HepG2 (cell line): ENCODE measurements around the gene ATP1A2. TPM values are rescaled to one million over a fixed set of nuclear protein-coding genes. Genes with fewer than 3 reads are reported as not detected.

Experiments
- ATAC-seq: fragments of 200-7000 bp; cut with Tn5 transposase; 3 replicates; pipeline ENCODE4 v1.9.1; 2020; ENCODE audit warnings: mild to moderate bottlenecking, moderate library complexity
- BruUV-seq: library from RNA; stranded (reverse); fragments of 400-500 nt; replicated peaks from 2 replicates; lab custom pipeline; 2021; lab: Mats Ljungman, UMichigan
- CTCF ChIA-PET: fragments of 300-600 bp; formaldehyde crosslinking; extraction: SDS; loops from one replicate; lab custom pipeline; 2021; ENCODE audit warnings: low total read pairs, inconsistent platforms, low intra/inter-chr PET ratio; lab: Yijun Ruan, JAX
- POLR2A ChIA-PET: fragments of 350-600 bp; sonication (Branson Sonifier 250); formaldehyde crosslinking; loops from one replicate; lab custom pipeline; 2020; ENCODE audit warnings: antibody characterized with exemption, inconsistent platforms; lab: Yijun Ruan, JAX
- DNase-seq: peaks from one replicate; pipeline ENCODE4 v3.0.0-alpha.2; 2015; ENCODE audit warnings: low spot score
- FAIRE-seq: peaks from 3 replicates; lab custom pipeline; 2011; peaks lifted over from hg19 to GRCh38; lab: Jason Lieb, UNC
- H2AFZ ChIP-seq: one replicate; pipeline ENCODE4 v1.6.1; 2011; ENCODE audit warnings: low read length, inconsistent platforms
- H3K27ac ChIP-seq: fragments of 300-600 bp; 3 replicates; pipeline ENCODE4 v1.8.0; 2011; ENCODE audit warnings: mixed run types, mild to moderate bottlenecking, mixed read lengths, low read length, inconsistent platforms; ENCODE audit not compliant: insufficient read depth; ENCODE audit errors: extremely low read length
- H3K27me3 ChIP-seq, 2 experiments: fragments of 200-600 bp in 1 of 2; 2 replicates in 1 of 2; 3 replicates in 1 of 2; pipeline versions ENCODE4 v1.6.0 to v1.8.0; 2011; ENCODE audit warnings: low read length in 2 of 2, mild to moderate bottlenecking in 2 of 2, moderate library complexity in 2 of 2, inconsistent platforms in 1 of 2; ENCODE audit not compliant: insufficient read depth in 2 of 2, control insufficient read depth in 1 of 2
- H3K36me3 ChIP-seq, 2 experiments: fragments of 200-600 bp in 1 of 2; replicated peaks in 1 of 2; 2 replicates in 1 of 2; 3 replicates in 1 of 2; pipeline versions ENCODE4 v1.5.1 to v1.8.0; 2011; ENCODE audit warnings: low read length in 2 of 2, inconsistent platforms in 1 of 2; ENCODE audit not compliant: insufficient read depth in 2 of 2, control insufficient read depth in 1 of 2
- H3K4me1 ChIP-seq: 2 replicates; pipeline ENCODE4 v1.5.1; 2012; ENCODE audit warnings: low read length, inconsistent platforms; ENCODE audit not compliant: insufficient read depth
- H3K4me2 ChIP-seq: 2 replicates; pipeline ENCODE4 v1.6.0; 2011; ENCODE audit warnings: low read depth, low read length, inconsistent platforms
- H3K4me3 ChIP-seq, 3 experiments: fragments of 200-600 bp in 1 of 3; sonication (generic), shearing (Covaris generic) in 1 of 3; replicated peaks in 1 of 3; 2 replicates each; pipeline ENCODE4 v1.5.1; 2011 to 2016; ENCODE audit warnings: low read length in 3 of 3, inconsistent platforms in 2 of 3, low read depth in 2 of 3, mild to moderate bottlenecking in 2 of 3, control low read depth in 1 of 3, mixed read lengths in 1 of 3; ENCODE audit not compliant: insufficient read depth in 1 of 3
- H3K79me2 ChIP-seq: one replicate; pipeline ENCODE4 v1.6.1; 2011; ENCODE audit warnings: low read length, inconsistent platforms; ENCODE audit not compliant: insufficient read depth
- H3K9ac ChIP-seq: 2 replicates; pipeline ENCODE4 v1.6.0; 2011; ENCODE audit warnings: mild to moderate bottlenecking, low read depth, low read length, inconsistent platforms; ENCODE audit not compliant: insufficient read depth
- H3K9me3 ChIP-seq: 2 replicates; pipeline ENCODE4 v1.5.1; 2012; ENCODE audit warnings: mild to moderate bottlenecking, low read length
- H4K20me1 ChIP-seq: 2 replicates; pipeline ENCODE4 v1.6.0; 2011; ENCODE audit warnings: inconsistent platforms, mild to moderate bottlenecking, low read length, moderate library complexity; ENCODE audit not compliant: insufficient read depth
- ADNP ChIP-seq: sonication (generic); formaldehyde crosslinking; IDR thresholded peaks from 2 replicates; pipeline ENCODE4 v1.4.0; 2020; ENCODE audit warnings: missing genetic modification reagents
- GATA4 ChIP-seq: sonication (generic); IDR thresholded peaks from 2 replicates; pipeline ENCODE4 v1.6.1; 2016; ENCODE audit warnings: antibody characterized with exemption, low read depth, borderline replicate concordance
- MXD4 ChIP-seq: IDR thresholded peaks from 2 replicates; pipeline ENCODE4 v1.6.1; 2016; ENCODE audit warnings: mild to moderate bottlenecking, missing biosample characterization, missing genetic modification reagents
- MXI1 ChIP-seq: IDR thresholded peaks from 3 replicates; pipeline ENCODE4 v1.6.1; 2012; ENCODE audit warnings: low read depth, low read length, inconsistent platforms, borderline replicate concordance
- SNRNP70 ChIP-seq: fragments of 200-400 bp; formaldehyde crosslinking; IDR thresholded peaks from 2 replicates; pipeline ENCODE4 v1.6.1; 2017; ENCODE audit warnings: mild to moderate bottlenecking, low read depth, low read length, moderate library complexity
- SRSF9 ChIP-seq: fragments of 200-400 bp; formaldehyde crosslinking; IDR thresholded peaks from 2 replicates; pipeline ENCODE4 v1.6.1; 2018; ENCODE audit warnings: borderline replicate concordance, mild to moderate bottlenecking, low read depth, low read length; ENCODE audit not compliant: insufficient read depth, poor library complexity, severe bottlenecking
- ZBTB20 ChIP-seq: sonication (generic); formaldehyde crosslinking; IDR thresholded peaks from 2 replicates; pipeline ENCODE4 v1.8.1; 2023; ENCODE audit warnings: missing genetic modification reagents, low read depth, mild to moderate bottlenecking, borderline replicate concordance
- ZNF460 ChIP-seq: sonication (generic); formaldehyde crosslinking; IDR thresholded peaks from 2 replicates; pipeline ENCODE4 v1.5.1; 2020; ENCODE audit warnings: missing genetic modification reagents, mild to moderate bottlenecking, borderline replicate concordance
- ZNF589 ChIP-seq: sonication (generic); formaldehyde crosslinking; conservative IDR thresholded peaks from 2 replicates; pipeline ENCODE4 v1.8.0; 2022; ENCODE audit warnings: mild to moderate bottlenecking, moderate library complexity, missing genetic modification reagents
- ZNF629 ChIP-seq: sonication (generic); formaldehyde crosslinking; conservative IDR thresholded peaks from 2 replicates; pipeline ENCODE4 v1.5.0; 2020; ENCODE audit warnings: missing genetic modification reagents
- ZNF660 ChIP-seq: sonication (generic); formaldehyde crosslinking; IDR thresholded peaks from 2 replicates; pipeline ENCODE4 v1.5.1; 2020; ENCODE audit warnings: mild to moderate bottlenecking, low read depth, missing genetic modification reagents, borderline replicate concordance
- WGBS: methylation state at CpG from one replicate; pipeline ENCODE4 v1.1.6; 2017; ENCODE audit warnings: low lambda C conversion rate; 5-methylcytosine and 5-hydroxymethylcytosine counted together
- in situ Hi-C: cut with HindIII; loops from 2 replicates; pipeline ENCODE4 v1.10.0; 2017; ENCODE audit warnings: low pct_unique_long_range_greater_than_20kb; ENCODE audit not compliant: extremely low pct_ligation_motif_present
- intact Hi-C: fragments of 100-400 bp; cut with micrococcal nuclease; formaldehyde crosslinking; loops from one replicate; pipeline ENCODE4 v1.10.0; 2022; ENCODE audit not compliant: unreplicated experiment
- polyA plus RNA-seq, 8 experiments: library from polyadenylated mRNA; depleted of rRNA in 3 of 8; stranded (reverse) in 7 of 8; unstranded in 1 of 8; fragments of >200 nt; fragmentation: Illumina TruSeq in 4 of 8; extraction: Trizol in 4 of 8; gene quantifications; 2 replicates each; pipeline versions ENCODE4 v1.2.1 to v1.2.3, GENCODE V29; 2011 to 2016; ENCODE audit warnings: low read depth in 4 of 8, missing spikeins in 1 of 8, mixed read lengths in 1 of 8; ENCODE audit not compliant: insufficient read depth in 1 of 8
- total RNA-seq, 5 experiments: library from RNA; depleted of rRNA; stranded (reverse); fragments of >200 nt; fragmentation: Illumina TruSeq; extraction: Trizol; gene quantifications; 2 replicates each; pipeline ENCODE4 v1.2.3, GENCODE V29; 2016; ENCODE audit warnings: low read depth in 1 of 5

ATP1A2 gene
- total and polyA plus RNA-seq, 2 of the 13 experiments (the other 11 are each of a cell fraction or from before 2014, with no cell fraction given), result 0.16 TPM; not detected in 1

DNA sequence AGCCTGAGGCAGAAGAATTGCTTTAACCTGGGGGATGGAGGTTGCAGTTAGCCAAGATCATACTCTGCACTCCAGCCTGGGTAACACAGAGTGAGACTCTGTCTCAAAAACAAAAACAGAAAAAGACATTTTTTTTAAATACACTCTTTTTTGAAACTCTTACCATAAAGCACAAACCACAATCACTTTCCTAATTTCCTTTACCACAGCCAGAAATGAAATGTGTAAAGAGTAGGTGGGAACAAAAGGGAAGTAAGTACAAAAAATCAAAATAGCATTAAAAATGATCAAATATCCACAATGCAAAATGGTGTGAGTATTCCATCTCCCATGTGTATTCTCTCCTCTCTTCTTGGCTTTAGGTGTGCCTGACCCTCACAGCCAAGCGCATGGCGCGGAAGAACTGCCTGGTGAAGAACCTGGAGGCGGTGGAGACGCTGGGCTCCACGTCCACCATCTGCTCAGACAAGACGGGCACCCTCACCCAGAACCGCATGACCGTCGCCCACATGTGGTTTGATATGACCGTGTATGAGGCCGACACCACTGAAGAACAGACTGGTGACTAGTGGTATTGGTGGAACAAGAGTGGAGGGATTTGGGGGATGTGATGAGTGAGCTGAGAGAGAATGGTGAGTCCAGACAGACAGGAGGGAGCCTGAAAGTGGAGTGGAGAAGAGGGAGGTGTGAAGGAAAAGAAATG, 50.8 kb downstream of the ATP1A2 start:
- no TSS peak for BruUV-seq
- H4K20me1 ChIP-seq, result no peaks in the 10 kb centered on the region
- 53% methylated on average over 12 of the region's 12 CpGs for WGBS
- no peak overlapping the region for H3K4me2 ChIP-seq
- FAIRE-seq, result no peak
- ChIA-PET POLR2A (no interaction called here), CTCF (no interaction called here)
- intact Hi-C loops, result no loop called here
- TF ChIP-seq GATA4, result no peak
- no peak for TF ChIP-seq ZNF589 (CRISPR knock-in tag)
- no peak for TF ChIP-seq ADNP (CRISPR knock-in tag)
- TF ChIP-seq SNRNP70, result no peak
- TF ChIP-seq ZNF460, result no peak
- no peak for TF ChIP-seq ZNF629
- TF ChIP-seq MXD4 (CRISPR knock-in tag), result no peak
- no peak for TF ChIP-seq ZNF660
- no peak for TF ChIP-seq ZBTB20 (CRISPR knock-in tag)
- no peak for TF ChIP-seq MXI1
- no peak for TF ChIP-seq SRSF9
- H2AFZ ChIP-seq, result no peak overlapping the region
- no peaks in the 10 kb centered on the region for H3K79me2 ChIP-seq
- no peak for DNase-seq
- H3K36me3 ChIP-seq, result no peaks in the 10 kb centered on the region
- peaks cover 0 to 19% of the 10 kb centered on the region in 2 experiments; a peak in 3 of 5 replicates for H3K27me3 ChIP-seq
- H3K4me1 ChIP-seq, result peaks cover 39% of the 10 kb centered on the region
- no peaks in the 10 kb centered on the region for H3K9me3 ChIP-seq
- H3K4me3 ChIP-seq, result no peak overlapping the region
- H3K9ac ChIP-seq, result no peak overlapping the region
- H3K27ac ChIP-seq, result no peak overlapping the region
- in situ Hi-C loops, result no loop called here
- no peak for ATAC-seq
